Brain microvascular endothelial cell (primary cell): ENCODE measurements around the gene KLHDC10.
A peak's percentile ranks its signal among the peaks of the same experiment; 100 is the strongest.

Source experiments
- DNase-seq: peaks from one replicate; pipeline ENCODE4 v3.0.0-alpha.2; 2020
- H3K27ac ChIP-seq: fragments of 250-450 bp; sonication (Bioruptor Pico); 2 replicates; pipeline ENCODE4 v1.5.1; 2020; ENCODE audit warnings: mild to moderate bottlenecking, moderate library complexity
- H3K27me3 ChIP-seq: fragments of 250-450 bp; sonication (Bioruptor Pico); replicated peaks from 2 replicates; pipeline ENCODE4 v1.5.1; 2020; ENCODE audit warnings: mild to moderate bottlenecking
- H3K36me3 ChIP-seq: fragments of 250-450 bp; sonication (Bioruptor Pico); replicated peaks from 2 replicates; pipeline ENCODE4 v1.5.1; 2020; ENCODE audit warnings: mild to moderate bottlenecking
- H3K4me3 ChIP-seq: 2 replicates; pipeline ENCODE4 v1.5.1; 2011; ENCODE audit warnings: low read depth, mild to moderate bottlenecking, control low read depth, low read length, moderate library complexity
- in situ Hi-C: cut with HindIII; loops from 2 replicates; pipeline ENCODE4 v1.10.0; 2017; ENCODE audit warnings: low sequenced_read_pairs, low pct_ligation_motif_present
- TF ChIP-seq, protein P1 (sequence below): IDR thresholded peaks from 2 replicates; pipeline ENCODE4 v1.5.1; 2011; ENCODE audit warnings: low read depth, mild to moderate bottlenecking, moderate library complexity, low read length, control low read depth, inconsistent platforms; ENCODE audit errors: missing control alignments

Gene KLHDC10

DNA sequence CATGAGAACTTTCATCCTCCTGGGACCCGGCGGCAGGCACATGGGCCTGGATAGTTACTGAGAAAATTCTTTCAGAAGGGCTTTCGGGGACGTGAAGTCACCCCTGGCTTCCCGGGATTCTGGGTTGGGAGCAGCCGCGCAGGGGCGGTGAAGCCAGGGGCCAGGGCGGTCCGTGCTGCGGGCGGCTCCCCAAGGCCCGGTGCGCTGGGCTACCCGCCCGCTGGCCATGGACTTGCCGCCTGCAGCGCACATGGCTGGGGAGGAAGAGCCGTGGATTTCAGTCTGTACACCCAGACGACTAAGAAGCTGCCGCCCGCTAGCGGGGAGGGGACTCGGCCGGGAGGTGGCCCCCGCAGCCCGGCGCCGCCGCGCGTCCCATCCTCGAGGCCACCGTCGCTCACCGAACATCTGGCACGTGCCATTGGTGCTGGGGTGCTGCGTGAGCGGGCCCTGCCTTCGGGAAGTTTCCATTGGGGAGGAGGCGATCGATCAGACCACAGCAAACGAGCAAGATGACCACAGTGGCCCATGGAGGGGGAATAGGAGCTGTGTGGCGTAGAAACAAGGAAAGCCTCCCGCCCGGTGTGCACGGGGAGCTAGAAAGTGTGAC lies 70.3 kb downstream of the KLHDC10 start:
- in situ Hi-C loops, result no loop called here
- Histone ChIP-seq H3K4me3 (no peak overlapping the region), H3K27ac (no peak overlapping the region), H3K27me3 (no peaks in the 10 kb centered on the region), H3K36me3 (peaks cover 8% of the 10 kb centered on the region)
- DNase-seq, result no peak
- TF ChIP-seq, protein P1, sequence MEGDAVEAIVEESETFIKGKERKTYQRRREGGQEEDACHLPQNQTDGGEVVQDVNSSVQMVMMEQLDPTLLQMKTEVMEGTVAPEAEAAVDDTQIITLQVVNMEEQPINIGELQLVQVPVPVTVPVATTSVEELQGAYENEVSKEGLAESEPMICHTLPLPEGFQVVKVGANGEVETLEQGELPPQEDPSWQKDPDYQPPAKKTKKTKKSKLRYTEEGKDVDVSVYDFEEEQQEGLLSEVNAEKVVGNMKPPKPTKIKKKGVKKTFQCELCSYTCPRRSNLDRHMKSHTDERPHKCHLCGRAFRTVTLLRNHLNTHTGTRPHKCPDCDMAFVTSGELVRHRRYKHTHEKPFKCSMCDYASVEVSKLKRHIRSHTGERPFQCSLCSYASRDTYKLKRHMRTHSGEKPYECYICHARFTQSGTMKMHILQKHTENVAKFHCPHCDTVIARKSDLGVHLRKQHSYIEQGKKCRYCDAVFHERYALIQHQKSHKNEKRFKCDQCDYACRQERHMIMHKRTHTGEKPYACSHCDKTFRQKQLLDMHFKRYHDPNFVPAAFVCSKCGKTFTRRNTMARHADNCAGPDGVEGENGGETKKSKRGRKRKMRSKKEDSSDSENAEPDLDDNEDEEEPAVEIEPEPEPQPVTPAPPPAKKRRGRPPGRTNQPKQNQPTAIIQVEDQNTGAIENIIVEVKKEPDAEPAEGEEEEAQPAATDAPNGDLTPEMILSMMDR, result no peak

DNA sequence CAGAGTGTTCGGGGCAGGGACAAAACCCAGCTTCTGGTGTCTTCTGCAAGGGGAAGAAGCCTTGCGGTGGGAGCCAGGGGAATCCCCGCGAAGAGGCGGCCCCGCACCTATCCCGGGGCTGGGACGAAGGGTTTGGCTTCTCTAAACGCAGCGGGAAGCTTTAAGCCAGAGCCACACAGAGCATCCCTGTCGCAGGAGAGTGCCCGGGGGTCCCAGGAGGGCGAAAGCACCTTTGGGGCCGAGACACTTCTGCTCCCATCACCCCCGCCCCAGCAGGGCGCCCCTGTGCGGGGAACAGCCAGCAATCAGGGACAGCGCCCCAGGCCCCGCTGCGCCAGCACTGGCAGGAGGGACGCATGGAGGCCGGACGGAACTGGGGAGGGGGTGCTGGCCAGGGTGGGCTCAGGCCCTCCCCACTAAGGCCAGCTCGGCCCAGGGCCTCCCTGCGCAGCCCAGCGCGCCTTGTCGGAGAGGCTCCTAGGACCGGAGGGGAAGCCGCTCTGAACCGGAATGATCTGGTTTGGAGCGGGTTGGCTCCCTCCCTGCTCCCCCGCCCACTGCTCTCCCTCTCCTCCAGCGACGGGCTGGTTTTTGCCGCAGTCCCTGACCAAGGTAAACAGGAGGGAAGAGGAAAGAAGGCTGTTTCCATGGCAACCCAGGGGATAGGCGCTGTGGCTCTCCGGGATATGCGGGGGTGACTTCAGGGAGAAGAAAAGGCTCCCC lies 71.0 kb downstream of the KLHDC10 start:
- TF ChIP-seq, protein P1, result peak; percentile 17
- peak; percentile 69 for DNase-seq
- no peaks in the 10 kb centered on the region for H3K27me3 ChIP-seq
- H3K4me3 ChIP-seq, result peak overlapping the region; percentile 59
- in situ Hi-C loops, result no loop called here
- peak overlapping the region; percentile 19 for H3K27ac ChIP-seq
- peaks cover 8% of the 10 kb centered on the region for H3K36me3 ChIP-seq

DNA sequence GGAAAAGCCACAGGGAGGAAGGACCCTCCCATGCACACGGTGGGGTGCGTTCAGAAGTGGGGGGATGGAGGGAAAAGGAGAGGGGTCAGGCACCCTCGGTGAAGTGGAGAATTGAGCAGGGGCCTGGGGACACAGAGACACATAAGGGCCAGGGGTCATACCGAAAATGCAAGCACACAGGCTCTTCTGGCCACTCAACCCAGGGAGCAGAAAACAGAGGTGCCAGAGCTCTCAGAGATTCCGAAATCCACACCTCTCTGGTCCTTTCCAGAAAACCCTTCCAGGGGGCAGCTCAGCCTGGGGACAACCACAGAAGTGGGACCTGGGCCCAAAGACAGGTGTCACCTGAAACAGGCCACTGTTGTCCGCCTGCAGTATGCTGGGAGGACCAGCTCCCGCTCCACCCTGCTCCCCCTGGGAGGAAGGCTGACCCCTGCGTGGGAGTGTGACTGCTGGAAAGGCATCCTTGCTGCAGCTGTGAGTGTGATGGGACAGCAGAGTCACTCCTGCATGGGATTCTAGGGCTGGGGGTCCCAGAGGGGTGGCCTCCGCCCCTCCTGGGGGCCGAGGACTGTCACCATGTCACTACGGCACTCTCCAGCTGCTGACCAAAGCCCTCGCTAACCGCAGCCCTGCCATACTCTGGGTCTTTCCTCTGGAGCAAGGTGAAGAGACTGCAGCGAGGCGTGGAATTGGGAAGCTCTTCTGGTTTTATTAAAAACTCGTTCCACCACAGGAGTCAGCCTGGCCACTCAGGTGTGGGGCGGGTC lies 71.7 kb downstream of the KLHDC10 start:
- H3K4me3 ChIP-seq, result peak overlapping the region; percentile 59
- peaks cover 8% of the 10 kb centered on the region for H3K36me3 ChIP-seq
- in situ Hi-C loops, result no loop called here
- no peak overlapping the region for H3K27ac ChIP-seq
- no peak for DNase-seq
- no peaks in the 10 kb centered on the region for H3K27me3 ChIP-seq
- TF ChIP-seq, protein P1, result no peak

DNA sequence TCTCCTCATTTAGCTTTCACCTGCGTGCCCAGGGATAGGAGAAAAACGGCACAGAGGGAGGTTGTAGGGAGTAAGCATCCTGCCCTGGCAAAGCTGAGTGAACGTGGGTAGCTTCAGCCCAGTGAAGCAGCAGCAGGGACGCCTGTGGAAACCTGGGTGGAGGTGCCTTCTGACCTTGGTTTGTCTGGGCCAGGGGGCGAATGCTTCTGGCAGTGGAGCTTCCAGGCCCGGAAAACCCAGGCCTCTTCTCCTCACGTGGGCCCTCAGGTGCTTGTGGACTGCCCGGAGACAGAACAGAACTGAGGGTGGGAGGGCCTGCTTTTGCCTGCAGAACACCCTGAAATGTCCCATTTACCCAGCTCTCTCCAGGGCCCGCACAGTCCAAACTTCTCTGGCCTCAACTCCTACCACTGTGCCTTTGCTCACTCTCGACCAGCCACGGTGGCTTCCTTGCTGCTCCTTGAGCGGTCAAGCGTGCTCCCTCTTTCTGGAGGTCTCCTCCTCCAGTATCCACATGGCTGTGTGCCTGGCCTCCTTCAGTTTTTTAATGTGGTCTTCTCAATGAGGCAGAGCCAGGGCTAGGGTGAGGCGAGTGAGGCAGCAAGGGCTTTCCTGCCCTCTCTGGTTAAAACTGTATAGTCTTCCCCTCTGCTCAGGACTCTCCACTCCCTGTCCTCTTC lies 72.5 kb downstream of the KLHDC10 start:
- Histone ChIP-seq H3K27ac (no peak overlapping the region), H3K4me3 (no peak overlapping the region), H3K27me3 (no peaks in the 10 kb centered on the region), H3K36me3 (peaks cover 3% of the 10 kb centered on the region)
- in situ Hi-C loops, result no loop called here
- TF ChIP-seq, protein P1, result no peak
- DNase-seq, result no peak

DNA sequence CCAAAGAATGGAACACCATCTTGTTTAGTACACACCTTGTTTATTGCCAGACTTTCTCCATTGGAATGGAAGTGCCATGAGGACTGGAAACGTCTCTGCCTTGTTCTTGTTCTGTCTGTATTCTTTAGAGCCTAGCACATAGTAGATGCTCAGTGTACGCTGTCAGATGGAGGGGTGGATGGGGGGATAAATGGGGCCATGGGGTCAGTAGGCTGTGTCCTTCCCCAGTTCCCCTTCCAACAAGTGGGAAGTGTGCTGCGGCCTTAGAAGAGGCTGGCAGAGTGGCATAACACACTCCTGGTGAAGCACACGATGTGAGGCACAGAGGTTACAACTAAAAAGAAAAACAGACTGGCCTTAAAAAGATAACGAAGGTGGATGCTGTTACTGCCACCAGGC lies 73.0 kb downstream of the KLHDC10 start:
- peaks cover 2% of the 10 kb centered on the region for H3K36me3 ChIP-seq
- TF ChIP-seq, protein P1, result no peak
- no peak overlapping the region for H3K27ac ChIP-seq
- no peak for DNase-seq
- in situ Hi-C loops, result no loop called here
- H3K27me3 ChIP-seq, result no peaks in the 10 kb centered on the region
- H3K4me3 ChIP-seq, result no peak overlapping the region
